ENCODE measurements around the gene CATSPER1.

- no peak for TF ChIP-seq CTCF (IDR thresholded peaks at IDR 0.05)
- no peak for TF ChIP-seq POLR2A (IDR thresholded peaks at IDR 0.05)
These were observed 37.6 kb upstream of the CATSPER1 start for GRCh38 chr11:66063900-66064299.

All from adrenal gland (tissue), 5 donors.